Fibroblast of the aortic adventitia (primary cell): Measurements from ENCODE around the gene CENPP. TPM values are rescaled to one million over a fixed set of nuclear protein-coding genes. Genes with fewer than 3 reads are reported as not detected.

Experiments used
- DNase-seq: peaks from one replicate; pipeline ENCODE4 v3.0.0-alpha.2; 2010; ENCODE audit warnings: low read depth
- H3K4me3 ChIP-seq: 2 replicates; pipeline ENCODE4 v1.5.1; 2011; ENCODE audit warnings: low read depth, mild to moderate bottlenecking, control low read depth, low read length, moderate library complexity
- CTCF ChIP-seq: IDR thresholded peaks from 2 replicates; pipeline ENCODE4 v1.5.1; 2011; ENCODE audit warnings: mild to moderate bottlenecking, low read length, control low read depth, inconsistent platforms; ENCODE audit not compliant: insufficient read depth
- total RNA-seq: library from RNA; depleted of rRNA; stranded (reverse); fragments of >200 nt; gene quantifications from 2 replicates; pipeline ENCODE4 v1.2.3, GENCODE V29; 2012; ENCODE audit warnings: low replicate concordance

The CENPP gene
- total RNA-seq, 1 donor: 19.3 TPM

- TF ChIP-seq CTCF: no peak
- peak; percentile 40 for DNase-seq
- no peak overlapping the region for H3K4me3 ChIP-seq
Observed at GRCh38 chr9:92504881-92505280, 179.1 kb downstream of the CENPP start.

- TF ChIP-seq CTCF: no peak
- peak; percentile 100 for DNase-seq
- peak overlapping the region; percentile 15 for H3K4me3 ChIP-seq
Observed at GRCh38 chr9:92506184-92506857, 180.6 kb downstream of the CENPP start.

- TF ChIP-seq CTCF: no peak
- no peak overlapping the region for H3K4me3 ChIP-seq
- DNase-seq: peak; percentile 33
Observed at GRCh38 chr9:92507005-92507404, 181.3 kb downstream of the CENPP start.

GRCh38 chr9:92507496-92507895, 181.7 kb downstream of the CENPP start:
- no peak for DNase-seq
- TF ChIP-seq CTCF: no peak
- no peak overlapping the region for H3K4me3 ChIP-seq

GRCh38 chr9:92508018-92508820, 182.5 kb downstream of the CENPP start:
- peak; percentile 16 for TF ChIP-seq CTCF
- DNase-seq: peak; percentile 32

GRCh38 chr9:92509050-92509449, 183.3 kb downstream of the CENPP start:
- no peak for DNase-seq
- TF ChIP-seq CTCF: no peak

More at GRCh38 chr9:92508018-92508820, 182.5 kb downstream of the CENPP start:
- H3K4me3 ChIP-seq: no peak overlapping the region

More at GRCh38 chr9:92509050-92509449, 183.3 kb downstream of the CENPP start:
- no peak overlapping the region for H3K4me3 ChIP-seq
